Mesothelial cell of epicardium (in vitro differentiated cells): ENCODE data around the gene HABP2. TPM values are rescaled to one million over a fixed set of nuclear protein-coding genes. Genes with fewer than 3 reads are reported as not detected.

Experiments
- DNase-seq, 2 experiments: peaks; one replicate each; pipeline ENCODE4 v3.0.0; 2021; ENCODE audit warnings: low spot score in 2 of 2; ENCODE audit not compliant: unreplicated experiment in 2 of 2
- H3K27ac Mint-ChIP-seq: 2 replicates; pipeline ENCODE4 v1.8.0; 2021; ENCODE audit warnings: mixed read lengths
- H3K27me3 Mint-ChIP-seq: 2 replicates; pipeline ENCODE4 v1.8.0; 2021; ENCODE audit warnings: low read depth, mixed read lengths
- H3K36me3 Mint-ChIP-seq: 2 replicates; pipeline ENCODE4 v1.8.0; 2021; ENCODE audit warnings: mixed read lengths
- H3K4me1 Mint-ChIP-seq: 2 replicates; pipeline ENCODE4 v1.8.0; 2021; ENCODE audit warnings: mixed read lengths
- H3K4me3 Mint-ChIP-seq: 2 replicates; pipeline ENCODE4 v1.8.0; 2021; ENCODE audit warnings: mild to moderate bottlenecking, moderate library complexity, mixed read lengths
- H3K9me3 Mint-ChIP-seq: 2 replicates; pipeline ENCODE4 v1.8.0; 2021; ENCODE audit warnings: mixed read lengths
- CTCF ChIP-seq: fragments of 200-600 bp; sonication (generic); IDR thresholded peaks from one replicate; pipeline ENCODE4 v1.5.0; 2021; ENCODE audit warnings: antibody characterized with exemption; ENCODE audit not compliant: unreplicated experiment
- total RNA-seq: library from RNA; stranded (reverse); gene quantifications from 3 replicates; pipeline ENCODE4 v1.2.1, GENCODE V29; 2021

The HABP2 gene
- total RNA-seq, 1 donor from 2014 or later = not detected

GRCh38 chr10:113603057-113603777 lies 50.4 kb downstream of the HABP2 start:
- no peak for TF ChIP-seq CTCF
- H3K27ac Mint-ChIP-seq = no peak overlapping the region
- no peaks in the 10 kb centered on the region for H3K9me3 Mint-ChIP-seq
- no peaks in the 10 kb centered on the region for H3K36me3 Mint-ChIP-seq
- peaks cover 48% of the 10 kb centered on the region for H3K27me3 Mint-ChIP-seq
- DNase-seq = no peak
- no peaks in the 10 kb centered on the region for H3K4me1 Mint-ChIP-seq
- no peak overlapping the region for H3K4me3 Mint-ChIP-seq

DNA sequence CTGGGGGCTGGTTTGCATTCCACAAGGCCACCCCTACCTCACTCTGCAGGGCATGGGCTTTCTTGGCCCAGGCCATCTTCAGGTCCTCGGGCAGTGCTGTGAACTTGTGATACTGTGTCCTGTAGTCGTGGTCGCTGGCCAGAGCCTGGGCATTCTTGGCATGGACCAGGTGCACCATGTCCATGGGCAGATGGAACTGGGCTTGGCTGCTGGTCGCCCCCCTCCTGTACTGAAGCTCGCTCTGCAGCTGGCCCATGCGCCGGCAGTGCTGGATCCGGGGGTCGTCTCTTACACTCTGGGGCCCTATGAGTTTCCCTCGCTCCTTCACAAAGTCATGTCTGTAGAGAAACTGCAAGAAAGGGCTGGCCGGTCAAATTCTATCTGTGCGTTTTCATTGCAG lies 51.7 kb downstream of the HABP2 start:
- Mint-ChIP-seq H3K4me1 (no peaks in the 10 kb centered on the region), H3K36me3 (no peaks in the 10 kb centered on the region), H3K4me3 (no peak overlapping the region), H3K9me3 (no peaks in the 10 kb centered on the region), H3K27ac (no peak overlapping the region), H3K27me3 (peaks cover 40% of the 10 kb centered on the region)
- TF ChIP-seq CTCF = no peak
- DNase-seq = no peak

GRCh38 chr10:113605268-113605978 lies 52.6 kb downstream of the HABP2 start:
- peaks cover 32% of the 10 kb centered on the region for H3K27me3 Mint-ChIP-seq
- no peak for DNase-seq
- no peaks in the 10 kb centered on the region for H3K36me3 Mint-ChIP-seq
- peaks cover under 1% of the 10 kb centered on the region for H3K4me1 Mint-ChIP-seq
- H3K9me3 Mint-ChIP-seq = no peaks in the 10 kb centered on the region
- no peak overlapping the region for H3K27ac Mint-ChIP-seq
- no peak overlapping the region for H3K4me3 Mint-ChIP-seq
- TF ChIP-seq CTCF = no peak

- Mint-ChIP-seq H3K27me3 (peaks cover 49% of the 10 kb centered on the region), H3K4me3 (no peak overlapping the region), H3K4me1 (peaks cover 9% of the 10 kb centered on the region), H3K27ac (no peak overlapping the region), H3K36me3 (no peaks in the 10 kb centered on the region), H3K9me3 (no peaks in the 10 kb centered on the region)
- TF ChIP-seq CTCF = no peak
- DNase-seq = no peak
These were observed 56.9 kb downstream of the HABP2 start for GRCh38 chr10:113609704-113610108.

GRCh38 chr10:113610631-113611601 lies 58.1 kb downstream of the HABP2 start:
- Mint-ChIP-seq H3K27ac (no peak overlapping the region), H3K36me3 (no peaks in the 10 kb centered on the region), H3K27me3 (peaks cover 60% of the 10 kb centered on the region), H3K4me1 (peaks cover 9% of the 10 kb centered on the region), H3K4me3 (no peak overlapping the region), H3K9me3 (no peaks in the 10 kb centered on the region)
- TF ChIP-seq CTCF = no peak
- no peak for DNase-seq
